Measurements from ENCODE around the gene RBM10. TPM values are rescaled to one million over a fixed set of nuclear protein-coding genes. Genes with fewer than 3 reads are reported as not detected.

Gene RBM10
- 38.6 and 48.2 TPM in 2 replicates for total RNA-seq

DNA sequence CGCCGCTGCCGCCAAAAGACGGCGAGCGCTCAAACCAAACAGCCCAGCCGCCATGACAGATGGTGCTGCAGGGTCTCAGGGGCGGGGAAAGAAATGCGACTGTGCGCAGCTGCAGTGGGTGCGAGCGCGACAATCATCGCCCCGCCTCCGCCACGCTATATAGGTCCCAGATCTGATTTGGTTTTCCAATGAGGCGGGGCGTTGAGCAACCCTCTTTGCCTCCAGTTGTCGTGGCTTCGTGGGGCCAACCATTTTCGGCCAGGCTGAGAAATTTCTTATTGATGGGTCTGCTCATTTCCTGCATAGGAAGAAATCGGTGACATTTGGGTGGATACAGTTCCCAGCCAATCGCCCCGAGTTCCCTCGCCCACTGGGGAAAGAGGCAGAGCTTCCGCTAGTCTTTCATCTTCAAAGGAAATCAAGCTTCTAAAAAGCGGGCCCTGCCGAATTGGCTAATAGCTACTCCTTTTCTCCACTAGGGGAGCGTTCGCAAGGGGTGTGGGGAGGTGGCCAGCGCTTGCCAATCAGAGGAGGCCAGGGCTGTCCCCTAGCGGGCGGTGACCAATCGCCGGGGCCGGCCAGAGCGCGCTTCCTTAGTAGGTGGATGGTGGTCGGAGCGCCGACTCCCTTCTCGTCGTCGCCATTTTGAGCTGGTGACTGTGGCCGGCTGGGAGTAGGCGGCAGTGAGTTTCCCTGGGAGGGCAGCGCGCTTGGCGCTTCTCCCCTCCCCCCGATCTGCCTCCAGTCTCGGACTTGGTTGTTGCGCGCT, at the start of gene RBM10, which contains the start of gene NDUFB11:
Gene RBM10, plus strand, starts transcription at position 596 of the 769 bp plus-strand sequence. CDS start 2,261 bp downstream, outside the sequence.
Gene NDUFB11, minus strand, starts transcription at position 77 of the 769 bp plus-strand sequence. Its CDS starts 23 bp downstream, at position 54.

GRCh38 chrX:47193475-47194193, 48.6 kb downstream of the RBM10 start, which contains the start of gene UBA1:
Gene UBA1, plus strand, starts transcription at chrX:47193829. Its CDS starts 4,974 bp downstream, at chrX:47198803.

GRCh38 chrX:47218280-47218919, 73.4 kb downstream of the RBM10 start, which contains the start of gene CDK16:
Gene CDK16, plus strand, starts transcription at chrX:47218681. Its CDS starts 4,877 bp downstream, at chrX:47223558.

GRCh38 chrX:47232803-47233332, 87.8 kb downstream of the RBM10 start, which contains the start of gene USP11:
Gene USP11, plus strand, starts transcription at chrX:47233009. Its CDS starts 35 bp downstream, at chrX:47233044.

Other genes with a start within 250 kb of the RBM10 start
- gene JADE3, start 232.8 kb upstream of the RBM10 start, total RNA-seq, result 2.8 and 3.9 TPM in 2 replicates
- gene RGN, start 66.8 kb upstream of the RBM10 start, total RNA-seq, result 0.26 and 2.4 TPM in 2 replicates
- gene NDUFB11, start 519 bp upstream of the RBM10 start, total RNA-seq, result 43.3 and 73.1 TPM in 2 replicates
- 94.7 and 115 TPM in 2 replicates for gene UBA1, start 48.6 kb downstream of the RBM10 start, total RNA-seq
- 36.6 TPM in 2 replicates for gene CDK16, start 73.5 kb downstream of the RBM10 start, total RNA-seq
- gene USP11, start 87.8 kb downstream of the RBM10 start, total RNA-seq, result 50.3 and 70.0 TPM in 2 replicates
- 0.32 and 0.43 TPM in 2 replicates for gene ZNF157, start 225.4 kb downstream of the RBM10 start, total RNA-seq